ENCODE results near the gene MOB3B. TPM values are rescaled to one million over a fixed set of nuclear protein-coding genes. Genes with fewer than 3 reads are reported as not detected.

MOB3B gene
- polyA plus RNA-seq, 2 of the 4 experiments (the other 2 are of a cell fraction): 6.0 to 6.4 TPM

GRCh38 chr9:27351438-27351837 is 178.2 kb downstream of the MOB3B start (continued):
- no peak for TF ChIP-seq FOXS1 (CRISPR knock-in tag; IDR thresholded peaks at IDR 0.05)

DNA sequence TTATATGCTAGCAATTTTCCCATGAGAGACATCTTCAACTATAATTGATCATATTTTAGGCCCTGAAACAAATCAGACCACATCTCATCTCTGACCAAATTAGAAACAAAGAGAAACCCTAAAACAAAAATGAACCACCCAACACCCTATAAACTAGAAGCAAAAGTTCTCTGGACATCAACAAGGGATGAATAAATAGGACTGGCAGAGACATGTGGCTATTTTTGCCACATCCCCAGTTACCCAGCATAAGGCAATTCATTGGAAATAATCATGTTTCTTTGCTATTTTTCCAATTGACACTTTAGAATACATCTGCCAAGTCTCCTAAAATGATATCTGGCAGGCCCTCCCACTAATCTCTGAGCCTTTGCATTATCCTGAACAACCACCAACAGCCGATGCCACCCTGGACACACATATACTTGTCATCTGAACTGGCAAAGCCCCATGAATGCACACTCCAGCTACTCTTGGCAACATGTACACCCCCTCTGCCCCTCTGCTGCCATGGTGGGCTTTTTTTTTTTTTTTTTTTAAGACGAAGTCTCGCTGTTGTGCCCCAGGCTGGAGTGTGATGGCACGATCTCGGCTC is 179.1 kb downstream of the MOB3B start:
- H3K4me3 ChIP-seq: no peak overlapping the region
- no peak overlapping the region for H3K4me2 ChIP-seq
- H3K4me1 ChIP-seq: no peaks in the 10 kb centered on the region
- POLR2A ChIA-PET: no interaction called here
- CTCF ChIA-PET: no interaction called here
- TF ChIP-seq, protein P1, sequence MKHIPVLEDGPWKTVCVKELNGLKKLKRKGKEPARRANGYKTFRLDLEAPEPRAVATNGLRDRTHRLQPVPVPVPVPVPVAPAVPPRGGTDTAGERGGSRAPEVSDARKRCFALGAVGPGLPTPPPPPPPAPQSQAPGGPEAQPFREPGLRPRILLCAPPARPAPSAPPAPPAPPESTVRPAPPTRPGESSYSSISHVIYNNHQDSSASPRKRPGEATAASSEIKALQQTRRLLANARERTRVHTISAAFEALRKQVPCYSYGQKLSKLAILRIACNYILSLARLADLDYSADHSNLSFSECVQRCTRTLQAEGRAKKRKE (CRISPR knock-in tag; IDR thresholded peaks at IDR 0.05; ENCODE audit: low read depth): no peak
- no peak for TF ChIP-seq BHLHE40 (IDR thresholded peaks at IDR 0.05; ENCODE audit: low read depth, low read length)
- TF ChIP-seq, protein P2, sequence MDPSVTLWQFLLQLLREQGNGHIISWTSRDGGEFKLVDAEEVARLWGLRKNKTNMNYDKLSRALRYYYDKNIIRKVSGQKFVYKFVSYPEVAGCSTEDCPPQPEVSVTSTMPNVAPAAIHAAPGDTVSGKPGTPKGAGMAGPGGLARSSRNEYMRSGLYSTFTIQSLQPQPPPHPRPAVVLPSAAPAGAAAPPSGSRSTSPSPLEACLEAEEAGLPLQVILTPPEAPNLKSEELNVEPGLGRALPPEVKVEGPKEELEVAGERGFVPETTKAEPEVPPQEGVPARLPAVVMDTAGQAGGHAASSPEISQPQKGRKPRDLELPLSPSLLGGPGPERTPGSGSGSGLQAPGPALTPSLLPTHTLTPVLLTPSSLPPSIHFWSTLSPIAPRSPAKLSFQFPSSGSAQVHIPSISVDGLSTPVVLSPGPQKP (IDR thresholded peaks at IDR 0.05; ENCODE audit: low read depth, low read length): no peak
- H3K9me3 ChIP-seq: no peaks in the 10 kb centered on the region
- no peak for DNase-seq (ENCODE audit: low read depth in 1 of 2, low spot score in 1 of 2)
- ATAC-seq: no peak
- 85% methylated on average over 5 of the region's 5 CpGs for WGBS (ENCODE audit: missing lambda C conversion rate)
- no peak for FAIRE-seq
- no peak overlapping the region for H3K27ac ChIP-seq

DNA sequence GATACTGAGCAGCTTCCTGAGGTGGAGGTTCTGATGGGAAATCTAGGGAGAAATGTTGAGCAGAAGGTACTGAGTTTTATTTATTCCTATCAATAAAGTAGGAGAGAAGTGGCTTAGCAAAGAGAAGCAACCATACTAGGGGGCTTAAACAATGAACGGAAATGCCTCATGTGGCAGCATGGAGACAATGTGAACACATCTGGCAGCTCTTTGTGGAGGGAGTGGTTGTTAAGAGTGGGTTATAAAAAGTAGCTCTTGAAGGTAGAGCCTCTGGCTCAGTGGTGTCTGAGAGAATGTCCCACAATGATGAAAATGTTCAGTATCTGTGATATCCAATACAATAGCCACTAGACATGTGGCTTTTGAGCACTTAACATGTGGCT is 179.9 kb downstream of the MOB3B start:
- FAIRE-seq: no peak

DNA sequence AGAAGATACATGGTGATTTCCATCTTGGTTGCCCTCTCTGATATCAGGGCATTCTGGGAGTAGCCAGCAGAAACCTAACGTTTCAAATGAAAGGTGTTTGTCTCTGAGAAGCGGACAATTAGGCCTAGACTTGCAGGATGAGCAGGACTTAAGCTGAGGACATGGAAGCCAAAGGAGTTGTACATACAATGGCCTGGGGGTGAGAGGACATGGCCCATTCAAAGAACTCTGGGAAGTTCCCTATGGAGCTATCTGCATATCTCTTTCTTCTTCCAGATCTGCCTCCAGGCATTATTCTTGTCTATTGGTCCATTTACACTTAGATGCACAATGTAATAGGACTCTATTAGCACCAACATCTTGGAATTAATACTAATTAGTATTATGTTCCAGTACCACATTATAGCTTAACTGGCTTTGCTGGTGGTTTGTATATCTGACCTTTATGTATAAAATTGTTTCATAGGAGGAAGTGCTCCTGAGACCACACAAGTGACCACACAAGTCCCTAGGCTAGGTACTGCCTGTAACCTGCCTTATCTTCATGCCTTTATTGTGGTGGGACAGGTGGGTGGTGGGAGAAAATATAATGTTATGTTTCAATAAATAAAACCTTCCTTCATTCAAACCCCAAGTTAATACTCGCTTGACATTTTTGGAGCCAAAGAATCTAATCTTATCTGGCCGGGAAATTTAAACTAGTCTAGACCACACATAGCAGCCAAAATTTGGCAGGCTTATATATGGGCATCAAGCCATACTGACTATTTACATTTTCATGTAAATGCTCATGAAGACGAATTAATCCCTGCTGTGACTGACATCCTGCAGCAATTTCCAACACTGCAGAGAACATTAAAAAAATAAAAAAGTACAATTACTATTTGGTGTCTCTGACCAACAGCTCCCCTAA is 180.6 kb downstream of the MOB3B start:
- POLR2A ChIA-PET: no interaction called here
- WGBS (ENCODE audit: missing lambda C conversion rate): 57% methylated on average over 5 of the region's 5 CpGs
- H3K4me3 ChIP-seq: no peak overlapping the region
- CTCF ChIA-PET: interaction anchor here (1.2 kb wide), 1 partner anchor 12 kb away, joined by 3 read pairs; no protein-coding TSS in a partner anchor
- H3K9me3 ChIP-seq: no peaks in the 10 kb centered on the region
- DNase-seq (ENCODE audit: low read depth in 1 of 2, low spot score in 1 of 2) (no peak), ATAC-seq (no peak), FAIRE-seq (peak; percentile 7)
- no peaks in the 10 kb centered on the region for H3K4me1 ChIP-seq
- H3K27ac ChIP-seq: no peak overlapping the region
- H3K4me2 ChIP-seq: no peak overlapping the region
- TF ChIP-seq PBX3 (IDR thresholded peaks at IDR 0.05) (no peak), NFE2L2 (conservative IDR thresholded peaks at IDR 0.05; ENCODE audit: low read length) (no peak), JUNB (IDR thresholded peaks at IDR 0.05) (no peak), NPAS2 (CRISPR knock-in tag; IDR thresholded peaks at IDR 0.05; ENCODE audit: borderline replicate concordance) (no peak), RAD21 (conservative IDR thresholded peaks at IDR 0.05 in 1 of 2, IDR thresholded peaks at IDR 0.05 in 1 of 2) (no peak), CBX2 (IDR thresholded peaks at IDR 0.05; ENCODE audit: borderline replicate concordance, low read depth) (no peak), HOXB5 (CRISPR knock-in tag; IDR thresholded peaks at IDR 0.05) (no peak), FOSB (CRISPR knock-in tag; IDR thresholded peaks at IDR 0.05) (no peak)
- TF ChIP-seq, protein P3, sequence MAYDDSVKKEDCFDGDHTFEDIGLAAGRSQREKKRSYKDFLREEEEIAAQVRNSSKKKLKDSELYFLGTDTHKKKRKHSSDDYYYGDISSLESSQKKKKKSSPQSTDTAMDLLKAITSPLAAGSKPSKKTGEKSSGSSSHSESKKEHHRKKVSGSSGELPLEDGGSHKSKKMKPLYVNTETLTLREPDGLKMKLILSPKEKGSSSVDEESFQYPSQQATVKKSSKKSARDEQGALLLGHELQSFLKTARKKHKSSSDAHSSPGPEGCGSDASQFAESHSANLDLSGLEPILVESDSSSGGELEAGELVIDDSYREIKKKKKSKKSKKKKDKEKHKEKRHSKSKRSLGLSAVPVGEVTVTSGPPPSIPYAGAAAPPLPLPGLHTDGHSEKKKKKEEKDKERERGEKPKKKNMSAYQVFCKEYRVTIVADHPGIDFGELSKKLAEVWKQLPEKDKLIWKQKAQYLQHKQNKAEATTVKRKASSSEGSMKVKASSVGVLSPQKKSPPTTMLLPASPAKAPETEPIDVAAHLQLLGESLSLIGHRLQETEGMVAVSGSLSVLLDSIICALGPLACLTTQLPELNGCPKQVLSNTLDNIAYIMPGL (CRISPR knock-in tag; IDR thresholded peaks at IDR 0.05; ENCODE audit: borderline replicate concordance): no peak

More for the DNA sequence above, 179.9 kb downstream of the MOB3B start:
- no peak overlapping the region for H3K27ac ChIP-seq
- ChIA-PET CTCF (interaction anchor here (1.2 kb wide), 1 partner anchor 12 kb away, joined by 3 read pairs; no protein-coding TSS in a partner anchor), POLR2A (no interaction called here)
- no peaks in the 10 kb centered on the region for H3K4me1 ChIP-seq
- H3K4me2 ChIP-seq: no peak overlapping the region
- H3K9me3 ChIP-seq: no peaks in the 10 kb centered on the region
- H3K4me3 ChIP-seq: no peak overlapping the region
- no peak for DNase-seq (ENCODE audit: low read depth in 1 of 2, low spot score in 1 of 2)
- 84% methylated on average over 1 of the region's 1 CpG for WGBS (ENCODE audit: missing lambda C conversion rate)
- ATAC-seq: no peak
- TF ChIP-seq, protein P2 (IDR thresholded peaks at IDR 0.05; ENCODE audit: low read depth, low read length): no peak
- TF ChIP-seq KDM1A (IDR thresholded peaks at IDR 0.05; ENCODE audit: low read depth) (no peak), FOSL2 (IDR thresholded peaks at IDR 0.05) (no peak), FOSL2 (CRISPR knock-in tag; IDR thresholded peaks at IDR 0.05) (no peak), CBX2 (IDR thresholded peaks at IDR 0.05; ENCODE audit: borderline replicate concordance, low read depth) (no peak), PHF8 (IDR thresholded peaks at IDR 0.05; ENCODE audit: borderline replicate concordance, low read depth) (no peak), HOXB5 (CRISPR knock-in tag; IDR thresholded peaks at IDR 0.05) (no peak), HDAC2 (IDR thresholded peaks at IDR 0.05) (no peak), TFCP2L1 (CRISPR knock-in tag; IDR thresholded peaks at IDR 0.05) (no peak), KDM5A (IDR thresholded peaks at IDR 0.05) (no peak), NR3C1 (IDR thresholded peaks at IDR 0.05) (no peak), RFX5 (IDR thresholded peaks at IDR 0.05) (no peak), ZNF302 (CRISPR knock-in tag; IDR thresholded peaks at IDR 0.05) (no peak), CHD4 (IDR thresholded peaks at IDR 0.05; ENCODE audit: borderline replicate concordance) (no peak), SREBF2 (IDR thresholded peaks at IDR 0.05) (no peak), EHMT2 (IDR thresholded peaks at IDR 0.05; ENCODE audit: low read depth) (no peak), MYC (IDR thresholded peaks at IDR 0.05; ENCODE audit: borderline replicate concordance, low read length) (no peak)
- TF ChIP-seq, protein P4, sequence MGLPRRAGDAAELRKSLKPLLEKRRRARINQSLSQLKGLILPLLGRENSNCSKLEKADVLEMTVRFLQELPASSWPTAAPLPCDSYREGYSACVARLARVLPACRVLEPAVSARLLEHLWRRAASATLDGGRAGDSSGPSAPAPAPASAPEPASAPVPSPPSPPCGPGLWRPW (IDR thresholded peaks at IDR 0.05): no peak
- TF ChIP-seq, protein P5, sequence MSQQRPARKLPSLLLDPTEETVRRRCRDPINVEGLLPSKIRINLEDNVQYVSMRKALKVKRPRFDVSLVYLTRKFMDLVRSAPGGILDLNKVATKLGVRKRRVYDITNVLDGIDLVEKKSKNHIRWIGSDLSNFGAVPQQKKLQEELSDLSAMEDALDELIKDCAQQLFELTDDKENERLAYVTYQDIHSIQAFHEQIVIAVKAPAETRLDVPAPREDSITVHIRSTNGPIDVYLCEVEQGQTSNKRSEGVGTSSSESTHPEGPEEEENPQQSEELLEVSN (IDR thresholded peaks at IDR 0.05; ENCODE audit: borderline replicate concordance, low read depth): no peak
